ENCODE measurements around the gene FBXO24. TPM values are rescaled to one million over a fixed set of nuclear protein-coding genes. Genes with fewer than 3 reads are reported as not detected.

Gene FBXO24
- total and polyA plus RNA-seq, 2 of the 4 experiments (the other 2 are of a cell fraction): 0.43 to 0.54 TPM

GRCh38 chr7:100589341-100589947 lies 3.3 kb downstream of the FBXO24 start:
- no peak for DNase-seq
- no peak overlapping the region for H2BK5ac ChIP-seq (ENCODE audit: low read depth, low read length, poor library complexity, severe bottlenecking)
- POLR2A ChIA-PET (ENCODE audit: unreplicated experiment): no interaction called here
- dilution Hi-C loops (cut with HindIII; ENCODE audit: low sequenced_read_pairs, unreplicated experiment) (no loop called here), in situ Hi-C loops (cut with MboI; ENCODE audit: low sequenced_read_pairs) (loop anchor here (25.0 kb wide), 1 partner anchor 273 kb away; the partner anchor contains the start of genes SLC12A9 and TRIP6), intact Hi-C loops (cut with micrococcal nuclease) (loop anchor here (10.0 kb wide), 1 partner anchor 245 kb away; no protein-coding TSS in a partner anchor)
- BruUV-seq (replicated peaks): no TSS peak
- no peak overlapping the region for H4K8ac ChIP-seq (ENCODE audit: low read depth in 2 of 2, low read length in 2 of 2)
- no peak overlapping the region for H4K91ac ChIP-seq (ENCODE audit: insufficient read depth, low read depth, low read length)
- H4K5ac ChIP-seq (ENCODE audit: low read depth, low read length): no peak overlapping the region
- no peak for ATAC-seq (ENCODE audit: low read depth)
- H3K36me3 ChIP-seq (ENCODE audit: control insufficient read depth, insufficient read depth, low read length): no peaks in the 10 kb centered on the region
- no peak overlapping the region for H3K56ac ChIP-seq (ENCODE audit: extremely low read depth, insufficient read depth, low read length)
- H3K4me2 ChIP-seq (ENCODE audit: low read depth, low read length): no peak overlapping the region
- 36% methylated on average over 2 of the region's 7 CpGs; no CpG with 5 or more reads in 1 of the 2 experiments for WGBS, 2 experiments (ENCODE audit: extremely low coverage in 2 of 2, insufficient read length in 1 of 2)
- no peak overlapping the region for H3K9ac ChIP-seq (ENCODE audit: low read depth, low read length)
- H2AK9ac ChIP-seq (replicated peaks; ENCODE audit: low read depth, low read length, poor library complexity): no peak overlapping the region
- H2BK15ac ChIP-seq (ENCODE audit: low read depth, low read length): no peak overlapping the region
- H3K4ac ChIP-seq (ENCODE audit: low read depth, low read length): no peak overlapping the region
- H4K20me1 ChIP-seq (ENCODE audit: insufficient read depth, low read length): peaks cover 14% of the 10 kb centered on the region
- CTCF ChIA-PET: interaction anchor here (0.9 kb wide), 1 partner anchor 13 kb away, joined by 4 read pairs; the partner anchor contains the start of gene PCOLCE
- no peaks in the 10 kb centered on the region for H3K9me3 ChIP-seq (ENCODE audit: control insufficient read depth, insufficient read depth, low read length)
- H3K14ac ChIP-seq (replicated peaks; ENCODE audit: low read depth, low read length): no peak overlapping the region
- no peak overlapping the region for H3K4me3 ChIP-seq (ENCODE audit: insufficient read depth, low read depth, low read length)
- H2BK120ac ChIP-seq (ENCODE audit: low read depth, low read length): no peak overlapping the region
- no peak overlapping the region for H2BK20ac ChIP-seq (ENCODE audit: low read depth, low read length)
- H2AFZ ChIP-seq (replicated peaks; ENCODE audit: low read length, poor library complexity): no peak overlapping the region
- TF ChIP-seq RAD21 (IDR thresholded peaks at IDR 0.05; ENCODE audit: low read length): no peak
- TF ChIP-seq SMC3 (IDR thresholded peaks at IDR 0.05; ENCODE audit: low read depth, low read length): no peak
- TF ChIP-seq POLR2A (IDR thresholded peaks at IDR 0.05; ENCODE audit: low read depth, low read length): no peak
- TF ChIP-seq MXI1 (IDR thresholded peaks at IDR 0.05; ENCODE audit: borderline replicate concordance, low read depth, low read length): no peak
- no peak for TF ChIP-seq CTCF (conservative IDR thresholded peaks at IDR 0.05; ENCODE audit: low read depth, low read length)
- no peak for TF ChIP-seq NFE2L2 (IDR thresholded peaks at IDR 0.05; ENCODE audit: low read depth, low read length)
- no peak for TF ChIP-seq RCOR1 (IDR thresholded peaks at IDR 0.05; ENCODE audit: insufficient replicate concordance, low read length)
- TF ChIP-seq CHD1 (IDR thresholded peaks at IDR 0.05; ENCODE audit: low read depth, low read length): no peak
- TF ChIP-seq USF2 (IDR thresholded peaks at IDR 0.05; ENCODE audit: low read depth, low read length): no peak
- peaks cover 5% of the 10 kb centered on the region; the same call in 1 of the 2 replicates for H3K4me1 ChIP-seq (ENCODE audit: control insufficient read depth, insufficient read depth, low read length)
- H3K18ac ChIP-seq (ENCODE audit: low read depth, low read length): no peak overlapping the region
- H3K27ac ChIP-seq (ENCODE audit: insufficient read depth, low read length): no peak overlapping the region
- 0 out of 2 replicates have a peak, but pooled peaks cover 5% of the 10 kb centered on the region for H3K9me1 ChIP-seq (ENCODE audit: insufficient read depth, low read length)
- H2AK5ac ChIP-seq (ENCODE audit: low read depth, low read length): no peak overlapping the region
- H3K27me3 ChIP-seq (ENCODE audit: control insufficient read depth, insufficient read depth, low read length): no peaks in the 10 kb centered on the region
- peaks cover 6 to 16% of the 10 kb centered on the region in 2 experiments; a peak in 2 of 4 replicates for H3K79me1 ChIP-seq (ENCODE audit: low read depth in 1 of 2, low read length in 2 of 2)
- no peak overlapping the region for H3K23ac ChIP-seq (ENCODE audit: low read depth, low read length)

Data from IMR-90 (cell line).